ENCODE data around the gene FBXL17. TPM values are rescaled to one million over a fixed set of nuclear protein-coding genes. Genes with fewer than 3 reads are reported as not detected.

The FBXL17 gene
- total RNA-seq, 2 donors from 2014 or later: 24.8 to 58.2 TPM

DNA sequence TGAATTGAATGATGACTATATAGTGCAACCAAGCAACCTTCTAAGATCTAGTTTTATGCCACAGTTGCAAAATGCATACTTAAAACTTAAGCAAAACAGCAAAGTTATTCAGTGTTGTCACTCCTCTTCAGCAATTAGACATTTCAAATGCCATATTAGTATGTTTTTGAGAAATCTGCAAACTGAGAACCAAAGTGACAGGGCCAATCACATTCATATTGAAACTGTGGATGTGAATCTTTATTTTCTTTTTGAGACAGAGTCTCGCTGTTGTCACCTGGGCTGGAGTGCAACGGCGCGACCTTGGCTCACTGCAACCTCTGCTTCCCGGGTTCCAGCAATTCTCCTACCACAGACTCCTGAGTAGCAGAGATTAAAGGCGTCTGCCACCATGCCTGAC lies 461.9 kb downstream of the FBXL17 start:
- DNase-seq (ENCODE audit: low spot score): no peak
- Histone ChIP-seq H3K27me3 (replicated peaks; ENCODE audit: insufficient read depth) (no peaks in the 10 kb centered on the region), H3K4me1 (ENCODE audit: control insufficient read depth in 1 of 2, low read depth in 2 of 2) (no peaks in the 10 kb centered on the region), H3K9me3 (no peaks in the 10 kb centered on the region), H3K27ac (no peak overlapping the region), H3K36me3 (no peaks in the 10 kb centered on the region), H3K4me3 (no peak overlapping the region)
- ATAC-seq (ENCODE audit: insufficient number of reproducible peaks, low FRiP score, low read depth): no peak
- TF ChIP-seq, protein P1, sequence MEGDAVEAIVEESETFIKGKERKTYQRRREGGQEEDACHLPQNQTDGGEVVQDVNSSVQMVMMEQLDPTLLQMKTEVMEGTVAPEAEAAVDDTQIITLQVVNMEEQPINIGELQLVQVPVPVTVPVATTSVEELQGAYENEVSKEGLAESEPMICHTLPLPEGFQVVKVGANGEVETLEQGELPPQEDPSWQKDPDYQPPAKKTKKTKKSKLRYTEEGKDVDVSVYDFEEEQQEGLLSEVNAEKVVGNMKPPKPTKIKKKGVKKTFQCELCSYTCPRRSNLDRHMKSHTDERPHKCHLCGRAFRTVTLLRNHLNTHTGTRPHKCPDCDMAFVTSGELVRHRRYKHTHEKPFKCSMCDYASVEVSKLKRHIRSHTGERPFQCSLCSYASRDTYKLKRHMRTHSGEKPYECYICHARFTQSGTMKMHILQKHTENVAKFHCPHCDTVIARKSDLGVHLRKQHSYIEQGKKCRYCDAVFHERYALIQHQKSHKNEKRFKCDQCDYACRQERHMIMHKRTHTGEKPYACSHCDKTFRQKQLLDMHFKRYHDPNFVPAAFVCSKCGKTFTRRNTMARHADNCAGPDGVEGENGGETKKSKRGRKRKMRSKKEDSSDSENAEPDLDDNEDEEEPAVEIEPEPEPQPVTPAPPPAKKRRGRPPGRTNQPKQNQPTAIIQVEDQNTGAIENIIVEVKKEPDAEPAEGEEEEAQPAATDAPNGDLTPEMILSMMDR (IDR thresholded peaks at IDR 0.05): no peak

DNA sequence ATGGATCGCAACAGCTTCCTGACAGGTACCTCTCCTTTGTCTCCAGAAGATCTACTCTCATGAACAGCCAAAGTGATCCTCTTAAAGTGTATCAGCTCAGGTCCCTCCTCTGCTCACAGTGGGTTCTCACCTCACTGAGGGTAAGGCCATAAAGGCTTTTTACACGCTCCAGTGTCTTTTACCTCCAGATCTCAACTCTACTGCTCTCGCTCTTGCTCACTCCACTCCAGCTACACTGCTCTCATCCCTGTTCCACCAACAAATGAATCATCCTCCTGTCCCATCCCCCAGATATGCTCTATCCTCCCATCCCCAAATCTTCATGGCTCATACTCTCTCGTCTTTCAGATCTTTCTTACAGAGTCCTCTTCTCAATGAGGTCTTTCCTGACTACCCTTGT lies 462.5 kb downstream of the FBXL17 start:
- H3K4me3 ChIP-seq: no peak overlapping the region
- H3K27ac ChIP-seq: no peak overlapping the region
- H3K27me3 ChIP-seq (replicated peaks; ENCODE audit: insufficient read depth): no peaks in the 10 kb centered on the region
- DNase-seq (ENCODE audit: low spot score): no peak
- no peaks in the 10 kb centered on the region for H3K36me3 ChIP-seq
- H3K4me1 ChIP-seq (ENCODE audit: control insufficient read depth in 1 of 2, low read depth in 2 of 2): no peaks in the 10 kb centered on the region
- no peak for ATAC-seq (ENCODE audit: insufficient number of reproducible peaks, low FRiP score, low read depth)
- TF ChIP-seq, protein P1 (IDR thresholded peaks at IDR 0.05): no peak
- no peaks in the 10 kb centered on the region for H3K9me3 ChIP-seq

DNA sequence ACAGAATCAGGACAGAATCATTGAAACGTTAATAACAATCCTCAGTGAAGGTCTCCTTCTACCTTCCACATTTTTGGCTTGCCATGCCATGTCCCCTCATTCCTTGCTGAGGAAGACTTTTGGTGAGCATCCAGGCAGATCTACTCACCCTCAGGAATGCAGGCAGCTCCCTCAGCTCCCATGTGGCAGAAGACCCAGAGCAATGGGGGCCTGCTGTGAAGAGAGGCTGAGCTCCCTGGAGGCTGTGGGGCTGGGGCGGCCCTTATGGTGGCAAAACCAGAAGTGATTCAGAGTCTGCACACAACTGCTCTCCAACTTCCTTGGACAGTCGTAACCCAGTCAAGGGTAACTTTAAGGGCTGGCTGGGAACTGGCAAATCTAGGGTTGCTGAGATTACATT lies 463.9 kb downstream of the FBXL17 start:
- no peak for DNase-seq (ENCODE audit: low spot score)
- TF ChIP-seq, protein P1 (IDR thresholded peaks at IDR 0.05): no peak
- no peaks in the 10 kb centered on the region for H3K27me3 ChIP-seq (replicated peaks; ENCODE audit: insufficient read depth)
- no peaks in the 10 kb centered on the region for H3K36me3 ChIP-seq
- H3K27ac ChIP-seq: no peak overlapping the region
- no peaks in the 10 kb centered on the region for H3K4me1 ChIP-seq (ENCODE audit: control insufficient read depth in 1 of 2, low read depth in 2 of 2)
- H3K4me3 ChIP-seq: no peak overlapping the region
- H3K9me3 ChIP-seq: no peaks in the 10 kb centered on the region
- ATAC-seq (ENCODE audit: insufficient number of reproducible peaks, low FRiP score, low read depth): no peak

DNA sequence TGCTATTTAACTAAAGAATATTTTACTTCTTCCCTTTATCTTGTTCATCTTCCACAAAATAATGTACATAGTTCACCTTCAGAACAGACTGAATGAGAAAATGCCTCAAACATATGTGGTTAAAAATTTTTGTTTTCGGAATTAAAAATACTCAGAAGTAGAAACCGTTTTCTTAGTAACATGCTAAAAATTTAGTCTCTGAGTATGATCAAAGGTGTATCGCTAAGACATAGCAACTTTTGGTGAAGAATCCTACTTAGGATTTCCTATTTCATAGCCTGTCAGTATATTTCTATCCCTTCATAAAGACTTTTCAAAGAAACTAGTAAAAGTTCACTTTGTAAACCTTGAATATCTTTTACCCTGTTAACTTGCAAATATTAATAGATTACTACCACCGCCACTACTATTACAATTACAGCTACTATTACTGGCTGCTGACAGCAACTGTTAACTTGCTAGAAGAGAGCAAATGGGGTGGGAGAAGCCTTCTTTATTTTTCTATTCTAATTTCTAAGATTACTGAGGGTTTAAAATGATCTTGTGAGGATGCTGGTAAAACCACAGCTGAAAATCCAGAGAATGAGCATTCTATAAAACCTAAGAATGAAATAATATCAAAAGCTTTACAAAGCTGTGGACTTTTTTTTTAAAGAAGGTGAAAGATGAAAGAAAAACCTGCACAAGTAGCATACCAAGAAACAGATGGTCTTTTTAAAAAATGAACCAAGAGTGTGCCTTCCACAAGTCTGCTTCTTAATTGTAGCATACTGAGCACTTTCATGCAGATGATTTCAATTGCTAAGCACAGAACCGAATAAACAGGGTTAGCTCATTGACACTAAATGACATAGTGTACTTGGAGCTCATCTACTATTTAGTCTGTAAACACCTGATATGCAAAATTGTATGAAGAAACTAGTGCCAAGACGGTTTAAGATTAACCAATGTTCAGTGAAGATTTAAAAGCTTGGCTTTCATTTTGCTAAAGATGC lies 464.9 kb downstream of the FBXL17 start:
- TF ChIP-seq, protein P1 (IDR thresholded peaks at IDR 0.05): no peak
- H3K36me3 ChIP-seq: no peaks in the 10 kb centered on the region
- no peak overlapping the region for H3K4me3 ChIP-seq
- H3K27ac ChIP-seq: no peak overlapping the region
- DNase-seq (ENCODE audit: low spot score) (no peak), ATAC-seq (ENCODE audit: insufficient number of reproducible peaks, low FRiP score, low read depth) (no peak)
- H3K9me3 ChIP-seq: no peaks in the 10 kb centered on the region
- no peaks in the 10 kb centered on the region for H3K27me3 ChIP-seq (replicated peaks; ENCODE audit: insufficient read depth)
- H3K4me1 ChIP-seq (ENCODE audit: control insufficient read depth in 1 of 2, low read depth in 2 of 2): no peaks in the 10 kb centered on the region

DNA sequence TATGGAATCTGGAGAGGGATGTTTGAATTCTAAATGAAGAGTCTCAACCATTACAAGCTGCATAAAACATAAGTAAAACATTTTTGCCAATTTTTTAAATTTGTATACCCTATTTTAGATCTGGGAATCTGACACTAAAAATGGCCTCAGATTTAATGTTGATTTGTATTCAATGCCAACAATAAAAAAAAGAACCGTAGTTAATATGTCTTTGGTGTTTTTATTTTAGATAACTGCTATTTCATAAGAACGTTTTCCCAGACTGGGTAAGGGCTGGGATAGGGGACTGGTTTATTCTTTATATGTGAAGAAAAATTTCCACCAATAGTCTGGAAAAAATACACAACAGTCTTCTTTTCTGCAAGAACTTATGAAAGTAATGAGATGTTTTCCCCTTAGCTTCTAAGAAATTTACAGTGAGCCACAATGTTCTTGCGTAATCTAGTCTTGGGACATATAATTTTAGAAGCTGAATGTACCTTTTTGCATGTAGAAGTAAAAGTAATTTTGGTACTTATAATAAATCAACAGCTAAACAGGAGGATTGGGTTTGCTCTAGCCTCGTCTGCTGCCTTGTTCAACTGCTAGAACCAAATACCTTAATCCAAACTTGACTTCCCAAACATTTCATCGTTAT lies 466.6 kb downstream of the FBXL17 start:
- Histone ChIP-seq H3K36me3 (no peaks in the 10 kb centered on the region), H3K27me3 (replicated peaks; ENCODE audit: insufficient read depth) (no peaks in the 10 kb centered on the region), H3K27ac (no peak overlapping the region), H3K4me3 (no peak overlapping the region), H3K9me3 (no peaks in the 10 kb centered on the region), H3K4me1 (ENCODE audit: control insufficient read depth in 1 of 2, low read depth in 2 of 2) (no peaks in the 10 kb centered on the region)
- TF ChIP-seq, protein P1 (IDR thresholded peaks at IDR 0.05): no peak
- ATAC-seq (ENCODE audit: insufficient number of reproducible peaks, low FRiP score, low read depth) (no peak), DNase-seq (ENCODE audit: low spot score) (no peak)
